A673 (cell line): ENCODE results near the gene SCO2. TPM values are rescaled to one million over a fixed set of nuclear protein-coding genes. Genes with fewer than 3 reads are reported as not detected.

Source experiments
- BruUV-seq: library from RNA; stranded (reverse); fragments of 400-500 nt; replicated peaks from 2 replicates; lab custom pipeline; 2021; lab: Mats Ljungman, UMichigan
- CTCF ChIA-PET: fragments of 300-600 bp; sonication (Branson Sonifier 250); formaldehyde crosslinking; loops from one replicate; lab custom pipeline; 2022; ENCODE audit warnings: antibody characterized with exemption; lab: Charles Lee
- POLR2A ChIA-PET: fragments of 300-600 bp; sonication (Branson Sonifier 250); formaldehyde crosslinking; loops from one replicate; lab custom pipeline; 2022; ENCODE audit warnings: antibody characterized with exemption; ENCODE audit not compliant: low non-redundant PET; lab: Charles Lee
- DNase-seq: peaks from one replicate; pipeline ENCODE4 v3.0.0-alpha.2; 2015; ENCODE audit warnings: low spot score
- H3K27ac ChIP-seq: fragments of 200-600 bp; sonication (generic); 2 replicates; pipeline ENCODE4 v1.5.1; 2016; ENCODE audit warnings: mixed run types, low read depth, mild to moderate bottlenecking, mixed read lengths, antibody characterized with exemption, low read length; ENCODE audit not compliant: poor library complexity, severe bottlenecking
- H3K27me3 ChIP-seq: fragments of 200-600 bp; sonication (generic); replicated peaks from 2 replicates; pipeline ENCODE4 v1.6.1; 2017; ENCODE audit warnings: mixed run types, low read depth, mild to moderate bottlenecking, mixed read lengths, antibody characterized with exemption, low read length; ENCODE audit not compliant: insufficient read depth, poor library complexity
- H3K36me3 ChIP-seq: fragments of 200-600 bp; sonication (generic); 2 replicates; pipeline ENCODE4 v1.6.1; 2016; ENCODE audit warnings: mixed run types, mild to moderate bottlenecking, mixed read lengths, antibody characterized with exemption, low read length; ENCODE audit not compliant: insufficient read depth, poor library complexity, severe bottlenecking
- H3K4me1 ChIP-seq: fragments of 200-600 bp; sonication (generic); 2 replicates; pipeline ENCODE4 v1.6.1; 2017; ENCODE audit warnings: mixed run types, mild to moderate bottlenecking, mixed read lengths, antibody characterized with exemption, low read length; ENCODE audit not compliant: insufficient read depth, poor library complexity, severe bottlenecking
- H3K4me3 ChIP-seq: fragments of 200-600 bp; sonication (generic); 2 replicates; pipeline ENCODE4 v1.5.1; 2016; ENCODE audit warnings: low read depth, mixed run types, mild to moderate bottlenecking, mixed read lengths, low read length; ENCODE audit not compliant: poor library complexity, severe bottlenecking
- H3K9me3 ChIP-seq: fragments of 200-600 bp; sonication (generic); 2 replicates; pipeline ENCODE4 v1.6.1; 2016; ENCODE audit warnings: mixed run types, low read depth, mild to moderate bottlenecking, mixed read lengths, antibody characterized with exemption, low read length; ENCODE audit not compliant: poor library complexity, severe bottlenecking
- EZH2 ChIP-seq: fragments of 200-600 bp; sonication (generic); IDR thresholded peaks from 2 replicates; pipeline ENCODE4 v1.6.1; 2017; ENCODE audit warnings: borderline replicate concordance, low read depth, mild to moderate bottlenecking, mixed read lengths, antibody characterized with exemption, low read length; ENCODE audit not compliant: poor library complexity, severe bottlenecking
- intact Hi-C: fragments of 100-400 bp; cut with micrococcal nuclease; formaldehyde crosslinking; loops from one replicate; pipeline ENCODE4 v1.10.0; 2022; ENCODE audit not compliant: unreplicated experiment
- total RNA-seq: library from RNA; stranded (reverse); gene quantifications from 2 replicates; pipeline ENCODE4 v1.2.3, GENCODE V29; 2021
- TF ChIP-seq, protein P1 (sequence below): fragments of 300-800, 200-600 bp; sonication (generic); conservative IDR thresholded peaks from 2 replicates; pipeline ENCODE4 v1.5.1; 2017; ENCODE audit warnings: low read depth, mild to moderate bottlenecking, antibody characterized with exemption, low read length, moderate library complexity, mixed read lengths

SCO2 gene
- total RNA-seq, 1 experiment from 2014 or later, result 5.4 TPM

DNA sequence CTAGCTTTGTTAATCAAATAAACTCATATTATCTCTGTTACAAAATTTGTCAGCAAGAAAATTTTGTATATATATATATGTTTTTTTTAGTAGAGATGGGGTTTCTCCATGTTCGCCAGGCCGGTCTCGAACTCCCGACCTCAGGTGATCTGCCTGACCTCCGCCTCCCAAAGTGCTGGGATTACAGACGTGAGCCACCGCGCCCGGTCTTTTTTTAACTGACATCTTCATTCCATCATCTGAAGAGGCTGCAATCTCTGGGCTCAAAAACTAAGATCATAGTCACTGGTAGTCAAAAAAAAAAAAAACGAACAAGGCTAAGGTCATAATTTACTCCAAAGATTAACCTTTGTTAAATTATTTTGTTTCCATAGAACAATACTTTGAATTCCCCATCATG, 15.0 kb upstream of the SCO2 start:
- CTCF ChIA-PET, result interaction anchor here (0.6 to 4.1 kb wide), 2 partner anchors 15 to 80 kb away, joined by 8 to 19 read pairs; partner anchors contain the start of gene SCO2
- Histone ChIP-seq H3K9me3 (no peaks in the 10 kb centered on the region), H3K4me3 (no peak overlapping the region), H3K27ac (no peak overlapping the region), H3K36me3 (no peaks in the 10 kb centered on the region), H3K4me1 (peaks cover 24% of the 10 kb centered on the region), H3K27me3 (no peaks in the 10 kb centered on the region)
- TF ChIP-seq, protein P1, sequence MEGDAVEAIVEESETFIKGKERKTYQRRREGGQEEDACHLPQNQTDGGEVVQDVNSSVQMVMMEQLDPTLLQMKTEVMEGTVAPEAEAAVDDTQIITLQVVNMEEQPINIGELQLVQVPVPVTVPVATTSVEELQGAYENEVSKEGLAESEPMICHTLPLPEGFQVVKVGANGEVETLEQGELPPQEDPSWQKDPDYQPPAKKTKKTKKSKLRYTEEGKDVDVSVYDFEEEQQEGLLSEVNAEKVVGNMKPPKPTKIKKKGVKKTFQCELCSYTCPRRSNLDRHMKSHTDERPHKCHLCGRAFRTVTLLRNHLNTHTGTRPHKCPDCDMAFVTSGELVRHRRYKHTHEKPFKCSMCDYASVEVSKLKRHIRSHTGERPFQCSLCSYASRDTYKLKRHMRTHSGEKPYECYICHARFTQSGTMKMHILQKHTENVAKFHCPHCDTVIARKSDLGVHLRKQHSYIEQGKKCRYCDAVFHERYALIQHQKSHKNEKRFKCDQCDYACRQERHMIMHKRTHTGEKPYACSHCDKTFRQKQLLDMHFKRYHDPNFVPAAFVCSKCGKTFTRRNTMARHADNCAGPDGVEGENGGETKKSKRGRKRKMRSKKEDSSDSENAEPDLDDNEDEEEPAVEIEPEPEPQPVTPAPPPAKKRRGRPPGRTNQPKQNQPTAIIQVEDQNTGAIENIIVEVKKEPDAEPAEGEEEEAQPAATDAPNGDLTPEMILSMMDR, result no peak
- TF ChIP-seq EZH2, result no peak
- intact Hi-C loops, result loop anchor here (10.0 kb wide), 1 partner anchor 64 kb away; the partner anchor contains the start of gene MAPK8IP2
- BruUV-seq, result no TSS peak
- POLR2A ChIA-PET, result no interaction called here
- DNase-seq, result no peak

DNA sequence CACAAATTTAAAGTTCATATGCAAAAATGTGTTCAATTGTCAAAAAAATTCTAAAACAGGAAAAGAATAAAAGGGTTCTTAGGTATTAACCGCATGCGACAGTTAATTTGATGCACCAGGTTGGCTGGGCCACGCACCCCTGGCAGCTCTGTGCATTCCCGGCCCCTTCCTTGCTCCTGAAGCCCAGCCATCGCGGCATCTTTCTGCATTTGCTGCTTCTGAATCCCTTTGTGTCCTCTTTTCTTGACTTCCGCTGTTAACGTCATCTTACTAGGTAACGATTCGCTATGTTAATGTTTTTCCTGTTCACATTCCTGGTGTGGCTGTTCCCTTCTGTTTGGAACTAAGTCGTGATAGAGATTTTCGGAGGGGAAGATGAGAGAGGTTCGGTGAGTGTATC, 12.4 kb upstream of the SCO2 start:
- BruUV-seq, result no TSS peak
- TF ChIP-seq EZH2, result no peak
- TF ChIP-seq, protein P1, result no peak
- POLR2A ChIA-PET, result no interaction called here
- intact Hi-C loops, result no loop called here
- peaks cover 20% of the 10 kb centered on the region for H3K4me1 ChIP-seq
- no peaks in the 10 kb centered on the region for H3K9me3 ChIP-seq
- DNase-seq, result no peak
- no peaks in the 10 kb centered on the region for H3K27me3 ChIP-seq
- CTCF ChIA-PET, result interaction anchor here (4.1 kb wide), 1 partner anchor 12 kb away, joined by 19 read pairs; the partner anchor contains the start of gene SCO2
- no peaks in the 10 kb centered on the region for H3K36me3 ChIP-seq
- H3K27ac ChIP-seq, result no peak overlapping the region
- no peak overlapping the region for H3K4me3 ChIP-seq

DNA sequence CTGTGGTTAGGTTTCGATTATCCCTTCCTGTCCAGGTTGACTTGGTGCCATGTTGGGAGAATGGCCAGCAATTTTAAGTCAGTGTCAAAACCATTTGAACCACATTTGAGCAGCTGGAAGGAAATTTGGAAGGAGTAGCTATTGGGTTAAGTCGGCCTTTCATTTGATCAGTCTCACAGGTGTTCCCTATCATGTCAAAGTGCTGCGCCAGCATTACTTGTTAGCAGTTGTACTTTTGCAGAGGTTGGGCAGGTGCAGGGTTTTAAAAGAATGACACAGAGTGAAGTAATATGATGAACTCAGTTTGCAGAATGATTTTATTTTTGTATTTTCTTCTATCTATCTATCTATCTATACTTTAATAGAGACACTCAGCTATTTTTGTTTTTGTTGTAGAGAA, 10.8 kb upstream of the SCO2 start:
- TF ChIP-seq, protein P1, result no peak
- TF ChIP-seq EZH2, result no peak
- no peak for DNase-seq
- Histone ChIP-seq H3K27me3 (peaks cover 7% of the 10 kb centered on the region), H3K36me3 (no peaks in the 10 kb centered on the region), H3K27ac (no peak overlapping the region), H3K4me3 (no peak overlapping the region), H3K4me1 (peaks cover 20% of the 10 kb centered on the region), H3K9me3 (no peaks in the 10 kb centered on the region)
- intact Hi-C loops, result no loop called here
- CTCF ChIA-PET, result interaction anchor here (0.6 to 1.4 kb wide), 2 partner anchors 11 to 84 kb away, joined by 5 to 13 read pairs; partner anchors contain the start of gene SCO2
- no TSS peak for BruUV-seq
- POLR2A ChIA-PET, result interaction anchor here (0.7 kb wide), 1 partner anchor 181 kb away, joined by 9 read pairs; no protein-coding TSS in a partner anchor
